A549 (cell line): ENCODE results near the gene PLGRKT. TPM values are rescaled to one million over a fixed set of nuclear protein-coding genes. Genes with fewer than 3 reads are reported as not detected.

Experiments used
- ATAC-seq, 2 experiments: fragments of 200-7000 bp in 1 of 2; fragments of >200 bp in 1 of 2; cut with Nextera tagmentation in 1 of 2; cut with Tn5 transposase in 1 of 2; 3 replicates each; pipeline versions ENCODE4 v1.8.0 to v1.9.1; 2018 to 2020; ENCODE audit warnings: mild to moderate bottlenecking in 1 of 2, moderate library complexity in 1 of 2
- CTCF ChIA-PET: fragments of 300-600 bp; sonication (Branson Sonifier 250); formaldehyde crosslinking; extraction: SDS; loops from one replicate; lab custom pipeline; 2021; ENCODE audit warnings: antibody characterized with exemption, inconsistent platforms; lab: Yijun Ruan, JAX
- POLR2A ChIA-PET: fragments of 350-600 bp; formaldehyde crosslinking; extraction: SDS; loops from one replicate; lab custom pipeline; 2021; ENCODE audit warnings: antibody characterized with exemption, inconsistent platforms; lab: Yijun Ruan, JAX
- DNase-seq, 2 experiments: peaks; one replicate each; pipeline versions ENCODE4 v3.0.0 to v3.0.0-alpha.2; 2011 to 2016; ENCODE audit warnings: low read depth in 1 of 2, low spot score in 1 of 2
- FAIRE-seq: peaks from 2 replicates; lab custom pipeline; 2011; peaks lifted over from hg19 to GRCh38; lab: Jason Lieb, UNC
- H3K27ac ChIP-seq, 2 experiments: fragments of >200 bp; sonication (Bioruptor Twin); formaldehyde crosslinking; 3 replicates each; pipeline ENCODE4 v1.5.1; 2016 to 2017
- H3K4me1 ChIP-seq: fragments of >200 bp; sonication (Bioruptor Twin); formaldehyde crosslinking; 3 replicates; pipeline ENCODE4 v1.6.1; 2016
- H3K4me2 ChIP-seq: fragments of >200 bp; sonication (Bioruptor Twin); formaldehyde crosslinking; 3 replicates; pipeline ENCODE4 v1.6.1; 2016
- H3K4me3 ChIP-seq: fragments of >200 bp; sonication (Bioruptor Twin); formaldehyde crosslinking; 3 replicates; pipeline ENCODE4 v1.5.1; 2016
- H3K9me3 ChIP-seq: fragments of >200 bp; sonication (Bioruptor Twin); formaldehyde crosslinking; 3 replicates; pipeline ENCODE4 v1.6.1; 2016
- CBX8 ChIP-seq: fragments of 200-600 bp; sonication (generic); IDR thresholded peaks from 2 replicates; pipeline ENCODE4 v1.6.1; 2016
- CEBPB ChIP-seq, 2 experiments: fragments of >200 bp in 1 of 2; sonication (Bioruptor Twin) in 1 of 2; formaldehyde crosslinking in 1 of 2; IDR thresholded peaks; 2 replicates each; pipeline ENCODE4 v1.6.1; 2012 to 2016
- EHF ChIP-seq: fragments of 250-450 bp; sonication (Bioruptor Pico); IDR thresholded peaks from 2 replicates; pipeline ENCODE4 v1.5.0; 2020; ENCODE audit warnings: mild to moderate bottlenecking
- EHMT2 ChIP-seq: fragments of 200-600 bp; sonication (generic); IDR thresholded peaks from 2 replicates; pipeline ENCODE4 v1.6.1; 2016; ENCODE audit warnings: antibody characterized with exemption, low read depth, mild to moderate bottlenecking, moderate library complexity
- FOXS1 ChIP-seq: fragments of 250-450 bp; sonication (Bioruptor Pico); IDR thresholded peaks from 2 replicates; pipeline ENCODE4 v1.5.0; 2020; ENCODE audit warnings: mild to moderate bottlenecking, moderate library complexity
- HES2 ChIP-seq: fragments of >200 bp; sonication (Bioruptor Twin); formaldehyde crosslinking; IDR thresholded peaks from 2 replicates; pipeline ENCODE4 v1.6.1; 2016
- HOXA7 ChIP-seq: fragments of 250-450 bp; sonication (Bioruptor Pico); IDR thresholded peaks from 2 replicates; pipeline ENCODE4 v1.5.0; 2020; ENCODE audit warnings: mild to moderate bottlenecking, moderate library complexity
- JUN ChIP-seq, 2 experiments: fragments of >200 bp; sonication (Bioruptor Twin); formaldehyde crosslinking; IDR thresholded peaks; 2 replicates in 1 of 2; 3 replicates in 1 of 2; pipeline ENCODE4 v1.6.1; 2016 to 2017
- MAFK ChIP-seq: fragments of 450-650 bp; IDR thresholded peaks from 2 replicates; pipeline ENCODE4 v1.6.1; 2014; ENCODE audit not compliant: partially characterized antibody
- MYC ChIP-seq: IDR thresholded peaks from 2 replicates; pipeline ENCODE4 v1.6.1; 2012; ENCODE audit warnings: mild to moderate bottlenecking, inconsistent platforms, low read length, improper control_type of control experiment, borderline replicate concordance
- NFE2L2 ChIP-seq: fragments of 150-350 bp; conservative IDR thresholded peaks from 2 replicates; pipeline ENCODE4 v1.6.1; 2014; ENCODE audit warnings: low read length
- NPAS2 ChIP-seq: fragments of 250-450 bp; sonication (Bioruptor Pico); IDR thresholded peaks from 2 replicates; pipeline ENCODE4 v1.8.0; 2022; ENCODE audit warnings: mild to moderate bottlenecking, moderate library complexity, borderline replicate concordance
- PHF8 ChIP-seq: fragments of 200-600 bp; sonication (generic); IDR thresholded peaks from 2 replicates; pipeline ENCODE4 v1.6.1; 2016; ENCODE audit warnings: low read depth, mild to moderate bottlenecking, antibody characterized with exemption, moderate library complexity, borderline replicate concordance
- RAD21 ChIP-seq, 2 experiments: fragments of >200 bp in 1 of 2; sonication (Bioruptor Twin) in 1 of 2; formaldehyde crosslinking in 1 of 2; IDR thresholded peaks in 1 of 2; conservative IDR thresholded peaks in 1 of 2; 2 replicates in 1 of 2; 3 replicates in 1 of 2; pipeline ENCODE4 v1.6.1; 2012 to 2018; ENCODE audit warnings: inconsistent platforms in 1 of 2
- SMC3 ChIP-seq: fragments of >200 bp; sonication (Bioruptor Twin); formaldehyde crosslinking; IDR thresholded peaks from 3 replicates; pipeline ENCODE4 v1.6.1; 2018; ENCODE audit warnings: inconsistent platforms
- ZC3H11A ChIP-seq: fragments of 450-650 bp; IDR thresholded peaks from 2 replicates; pipeline ENCODE4 v1.6.1; 2014; ENCODE audit warnings: antibody characterized with exemption, mild to moderate bottlenecking
- ZFP36 ChIP-seq: fragments of 450-650 bp; IDR thresholded peaks from 2 replicates; pipeline ENCODE4 v1.6.1; 2014; ENCODE audit warnings: borderline replicate concordance; ENCODE audit not compliant: partially characterized antibody
- ZSCAN20 ChIP-seq: fragments of 250-450 bp; sonication (Bioruptor Pico); IDR thresholded peaks from 2 replicates; pipeline ENCODE4 v1.8.0; 2022; ENCODE audit warnings: mild to moderate bottlenecking, moderate library complexity
- WGBS: methylation state at CpG from one replicate; pipeline ENCODE4 v1.1.6; 2017; ENCODE audit errors: missing lambda C conversion rate; 5-methylcytosine and 5-hydroxymethylcytosine counted together
- polyA plus RNA-seq, 4 experiments: library from polyadenylated mRNA; depleted of rRNA in 3 of 4; stranded (reverse); fragments of >200 nt; fragmentation: RNase III in 1 of 4; extraction: RNeasy Plus Mini Kit Qiagen cat#74134 plus additional on column Dnase treatment in 1 of 4; gene quantifications; 2 replicates in 3 of 4; 3 replicates in 1 of 4; pipeline ENCODE4 v1.2.3, GENCODE V29; 2011 to 2017
- TF ChIP-seq, protein P1 (sequence below): fragments of 200-600 bp; sonication (generic); IDR thresholded peaks from 2 replicates; pipeline ENCODE4 v1.6.1; 2016; ENCODE audit warnings: antibody characterized with exemption, mild to moderate bottlenecking, moderate library complexity
- TF ChIP-seq, protein P2 (sequence below): fragments of 150-350 bp; IDR thresholded peaks from 2 replicates; pipeline ENCODE4 v1.6.1; 2014; ENCODE audit warnings: low read depth, mild to moderate bottlenecking, low read length
- TF ChIP-seq, protein P3 (sequence below): fragments of >200 bp; sonication (Bioruptor Twin); formaldehyde crosslinking; IDR thresholded peaks from 3 replicates; pipeline ENCODE4 v1.6.1; 2016
- TF ChIP-seq, protein P4 (sequence below): fragments of >200 bp; sonication (Bioruptor Twin); formaldehyde crosslinking; IDR thresholded peaks from 3 replicates; pipeline ENCODE4 v1.5.1; 2016

Gene PLGRKT
- polyA plus RNA-seq, 2 of the 4 experiments (the other 2 are of a cell fraction), result 24.3 to 37.7 TPM

- TF ChIP-seq, protein P1, sequence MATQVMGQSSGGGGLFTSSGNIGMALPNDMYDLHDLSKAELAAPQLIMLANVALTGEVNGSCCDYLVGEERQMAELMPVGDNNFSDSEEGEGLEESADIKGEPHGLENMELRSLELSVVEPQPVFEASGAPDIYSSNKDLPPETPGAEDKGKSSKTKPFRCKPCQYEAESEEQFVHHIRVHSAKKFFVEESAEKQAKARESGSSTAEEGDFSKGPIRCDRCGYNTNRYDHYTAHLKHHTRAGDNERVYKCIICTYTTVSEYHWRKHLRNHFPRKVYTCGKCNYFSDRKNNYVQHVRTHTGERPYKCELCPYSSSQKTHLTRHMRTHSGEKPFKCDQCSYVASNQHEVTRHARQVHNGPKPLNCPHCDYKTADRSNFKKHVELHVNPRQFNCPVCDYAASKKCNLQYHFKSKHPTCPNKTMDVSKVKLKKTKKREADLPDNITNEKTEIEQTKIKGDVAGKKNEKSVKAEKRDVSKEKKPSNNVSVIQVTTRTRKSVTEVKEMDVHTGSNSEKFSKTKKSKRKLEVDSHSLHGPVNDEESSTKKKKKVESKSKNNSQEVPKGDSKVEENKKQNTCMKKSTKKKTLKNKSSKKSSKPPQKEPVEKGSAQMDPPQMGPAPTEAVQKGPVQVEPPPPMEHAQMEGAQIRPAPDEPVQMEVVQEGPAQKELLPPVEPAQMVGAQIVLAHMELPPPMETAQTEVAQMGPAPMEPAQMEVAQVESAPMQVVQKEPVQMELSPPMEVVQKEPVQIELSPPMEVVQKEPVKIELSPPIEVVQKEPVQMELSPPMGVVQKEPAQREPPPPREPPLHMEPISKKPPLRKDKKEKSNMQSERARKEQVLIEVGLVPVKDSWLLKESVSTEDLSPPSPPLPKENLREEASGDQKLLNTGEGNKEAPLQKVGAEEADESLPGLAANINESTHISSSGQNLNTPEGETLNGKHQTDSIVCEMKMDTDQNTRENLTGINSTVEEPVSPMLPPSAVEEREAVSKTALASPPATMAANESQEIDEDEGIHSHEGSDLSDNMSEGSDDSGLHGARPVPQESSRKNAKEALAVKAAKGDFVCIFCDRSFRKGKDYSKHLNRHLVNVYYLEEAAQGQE, result no peak
- TF ChIP-seq HES2 (no peak), ZSCAN20 (no peak), CEBPB (IDR thresholded peaks at IDR 0.05) (no peak), FOXS1 (CRISPR knock-in tag) (no peak)
These were observed 9.6 kb downstream of the PLGRKT start (continued) for GRCh38 chr9:5428172-5428571.

DNA sequence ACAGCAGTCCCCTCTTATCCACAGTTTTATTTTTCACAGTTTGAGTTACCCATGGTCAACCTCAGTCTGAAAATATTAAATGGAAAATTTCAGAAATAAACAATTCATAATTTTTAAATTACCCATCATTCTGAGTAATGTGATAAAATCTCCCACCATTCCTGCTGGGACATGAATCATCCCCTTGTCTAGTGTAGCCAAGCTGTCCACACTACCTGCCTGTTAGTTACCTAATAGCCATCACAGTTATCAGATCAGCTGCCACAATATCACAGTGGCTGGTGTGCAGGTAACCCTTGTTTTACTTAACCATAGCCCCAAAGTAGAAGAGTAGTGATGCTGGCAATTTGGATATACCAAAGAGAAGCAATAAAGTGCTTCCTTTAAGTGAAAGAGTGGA, 10.7 kb downstream of the PLGRKT start:
- DNase-seq (no peak), FAIRE-seq (no peak), ATAC-seq (no peak)
- TF ChIP-seq EHMT2 (no peak), PHF8 (no peak), ZC3H11A (no peak), RAD21 (conservative IDR thresholded peaks at IDR 0.05 in 1 of 2, IDR thresholded peaks at IDR 0.05 in 1 of 2) (no peak), ZFP36 (no peak), CBX8 (no peak), JUN (IDR thresholded peaks at IDR 0.05) (no peak), MAFK (no peak), NPAS2 (CRISPR knock-in tag) (no peak), HOXA7 (no peak)
- TF ChIP-seq, protein P2, sequence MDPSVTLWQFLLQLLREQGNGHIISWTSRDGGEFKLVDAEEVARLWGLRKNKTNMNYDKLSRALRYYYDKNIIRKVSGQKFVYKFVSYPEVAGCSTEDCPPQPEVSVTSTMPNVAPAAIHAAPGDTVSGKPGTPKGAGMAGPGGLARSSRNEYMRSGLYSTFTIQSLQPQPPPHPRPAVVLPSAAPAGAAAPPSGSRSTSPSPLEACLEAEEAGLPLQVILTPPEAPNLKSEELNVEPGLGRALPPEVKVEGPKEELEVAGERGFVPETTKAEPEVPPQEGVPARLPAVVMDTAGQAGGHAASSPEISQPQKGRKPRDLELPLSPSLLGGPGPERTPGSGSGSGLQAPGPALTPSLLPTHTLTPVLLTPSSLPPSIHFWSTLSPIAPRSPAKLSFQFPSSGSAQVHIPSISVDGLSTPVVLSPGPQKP, result no peak
- TF ChIP-seq, protein P3, sequence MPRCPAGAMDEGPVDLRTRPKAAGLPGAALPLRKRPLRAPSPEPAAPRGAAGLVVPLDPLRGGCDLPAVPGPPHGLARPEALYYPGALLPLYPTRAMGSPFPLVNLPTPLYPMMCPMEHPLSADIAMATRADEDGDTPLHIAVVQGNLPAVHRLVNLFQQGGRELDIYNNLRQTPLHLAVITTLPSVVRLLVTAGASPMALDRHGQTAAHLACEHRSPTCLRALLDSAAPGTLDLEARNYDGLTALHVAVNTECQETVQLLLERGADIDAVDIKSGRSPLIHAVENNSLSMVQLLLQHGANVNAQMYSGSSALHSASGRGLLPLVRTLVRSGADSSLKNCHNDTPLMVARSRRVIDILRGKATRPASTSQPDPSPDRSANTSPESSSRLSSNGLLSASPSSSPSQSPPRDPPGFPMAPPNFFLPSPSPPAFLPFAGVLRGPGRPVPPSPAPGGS, result no peak
- no peak overlapping the region for H3K4me3 ChIP-seq
- no peaks in the 10 kb centered on the region for H3K4me1 ChIP-seq
- H3K9me3 ChIP-seq, result no peaks in the 10 kb centered on the region
- no peak overlapping the region for H3K4me2 ChIP-seq
- ChIA-PET POLR2A (no interaction called here), CTCF (interaction anchor here (2.9 to 10.0 kb wide), 3 partner anchors 173 to 664 kb away, joined by 6 to 86 read pairs (median 15); partner anchors contain the start of gene INSL6)
- H3K27ac ChIP-seq, result no peak overlapping the region

DNA sequence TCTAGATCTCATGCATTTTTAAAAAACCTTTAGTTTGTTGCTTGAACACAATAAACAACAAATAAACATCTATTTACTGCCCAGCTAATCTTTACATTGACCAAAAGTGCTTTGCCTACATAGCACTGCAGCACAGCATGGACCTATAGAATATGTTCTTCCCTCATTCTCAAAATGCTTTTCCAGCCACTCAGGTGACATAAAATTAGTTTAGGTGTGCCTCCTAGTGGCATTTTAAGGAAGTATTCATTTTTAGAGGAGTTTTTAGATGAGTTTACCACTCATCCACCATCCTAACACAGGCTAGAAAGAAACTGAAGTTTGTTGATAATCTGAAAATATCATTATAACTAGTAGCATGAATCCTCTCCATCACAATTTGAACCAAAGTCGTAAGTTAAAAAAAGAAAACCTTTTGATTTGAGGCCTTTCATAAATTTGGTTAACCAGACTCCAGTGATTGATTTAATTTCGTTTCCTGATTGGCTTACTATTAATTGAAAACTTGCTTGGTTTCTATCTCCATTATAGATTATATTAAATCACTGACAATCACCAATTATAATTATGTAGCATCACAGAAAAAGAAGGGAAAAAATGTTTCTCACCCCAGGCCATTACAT, 12.6 kb downstream of the PLGRKT start:
- POLR2A ChIA-PET, result no interaction called here
- ATAC-seq, result peak; percentile 59 to 81; a peak in 5 of 6 replicates

More for the DNA sequence above, 12.6 kb downstream of the PLGRKT start:
- Histone ChIP-seq H3K4me2 (no peak overlapping the region), H3K4me3 (no peak overlapping the region)
- TF ChIP-seq SMC3 (peak; percentile 74), NFE2L2 (no peak), EHF (CRISPR knock-in tag) (no peak), RAD21 (conservative IDR thresholded peaks at IDR 0.05 in 1 of 2, IDR thresholded peaks at IDR 0.05 in 1 of 2) (peak; percentile 81), MYC (no peak), EHMT2 (no peak), ZSCAN20 (no peak)
- TF ChIP-seq, protein P4, sequence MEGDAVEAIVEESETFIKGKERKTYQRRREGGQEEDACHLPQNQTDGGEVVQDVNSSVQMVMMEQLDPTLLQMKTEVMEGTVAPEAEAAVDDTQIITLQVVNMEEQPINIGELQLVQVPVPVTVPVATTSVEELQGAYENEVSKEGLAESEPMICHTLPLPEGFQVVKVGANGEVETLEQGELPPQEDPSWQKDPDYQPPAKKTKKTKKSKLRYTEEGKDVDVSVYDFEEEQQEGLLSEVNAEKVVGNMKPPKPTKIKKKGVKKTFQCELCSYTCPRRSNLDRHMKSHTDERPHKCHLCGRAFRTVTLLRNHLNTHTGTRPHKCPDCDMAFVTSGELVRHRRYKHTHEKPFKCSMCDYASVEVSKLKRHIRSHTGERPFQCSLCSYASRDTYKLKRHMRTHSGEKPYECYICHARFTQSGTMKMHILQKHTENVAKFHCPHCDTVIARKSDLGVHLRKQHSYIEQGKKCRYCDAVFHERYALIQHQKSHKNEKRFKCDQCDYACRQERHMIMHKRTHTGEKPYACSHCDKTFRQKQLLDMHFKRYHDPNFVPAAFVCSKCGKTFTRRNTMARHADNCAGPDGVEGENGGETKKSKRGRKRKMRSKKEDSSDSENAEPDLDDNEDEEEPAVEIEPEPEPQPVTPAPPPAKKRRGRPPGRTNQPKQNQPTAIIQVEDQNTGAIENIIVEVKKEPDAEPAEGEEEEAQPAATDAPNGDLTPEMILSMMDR, result peak; percentile 75
- TF ChIP-seq, all 56 proteins: peak for 3
- H3K4me1 ChIP-seq, result no peaks in the 10 kb centered on the region
- FAIRE-seq (peak; percentile 95), DNase-seq (peak; percentile 41 to 59)
- CTCF ChIA-PET, result interaction anchor here (0.6 to 10.0 kb wide), 9 partner anchors 9 to 812 kb away, joined by 3 to 86 read pairs (median 4); partner anchors contain the start of genes INSL6 and PLGRKT
- H3K9me3 ChIP-seq, result no peaks in the 10 kb centered on the region
- WGBS, result 51% methylated on average over 2 of the region's 2 CpGs
- no peak overlapping the region for H3K27ac ChIP-seq
